UCSD-AML1 (cell line): ENCODE data around the gene HGS.

Source experiments
- DNase-seq: peaks from one replicate; lab custom pipeline; 2025; ENCODE audit not compliant: unreplicated experiment; lab: John Stamatoyannopoulos, UW

The HGS gene, protein sequence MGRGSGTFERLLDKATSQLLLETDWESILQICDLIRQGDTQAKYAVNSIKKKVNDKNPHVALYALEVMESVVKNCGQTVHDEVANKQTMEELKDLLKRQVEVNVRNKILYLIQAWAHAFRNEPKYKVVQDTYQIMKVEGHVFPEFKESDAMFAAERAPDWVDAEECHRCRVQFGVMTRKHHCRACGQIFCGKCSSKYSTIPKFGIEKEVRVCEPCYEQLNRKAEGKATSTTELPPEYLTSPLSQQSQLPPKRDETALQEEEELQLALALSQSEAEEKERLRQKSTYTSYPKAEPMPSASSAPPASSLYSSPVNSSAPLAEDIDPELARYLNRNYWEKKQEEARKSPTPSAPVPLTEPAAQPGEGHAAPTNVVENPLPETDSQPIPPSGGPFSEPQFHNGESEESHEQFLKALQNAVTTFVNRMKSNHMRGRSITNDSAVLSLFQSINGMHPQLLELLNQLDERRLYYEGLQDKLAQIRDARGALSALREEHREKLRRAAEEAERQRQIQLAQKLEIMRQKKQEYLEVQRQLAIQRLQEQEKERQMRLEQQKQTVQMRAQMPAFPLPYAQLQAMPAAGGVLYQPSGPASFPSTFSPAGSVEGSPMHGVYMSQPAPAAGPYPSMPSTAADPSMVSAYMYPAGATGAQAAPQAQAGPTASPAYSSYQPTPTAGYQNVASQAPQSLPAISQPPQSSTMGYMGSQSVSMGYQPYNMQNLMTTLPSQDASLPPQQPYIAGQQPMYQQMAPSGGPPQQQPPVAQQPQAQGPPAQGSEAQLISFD

DNA sequence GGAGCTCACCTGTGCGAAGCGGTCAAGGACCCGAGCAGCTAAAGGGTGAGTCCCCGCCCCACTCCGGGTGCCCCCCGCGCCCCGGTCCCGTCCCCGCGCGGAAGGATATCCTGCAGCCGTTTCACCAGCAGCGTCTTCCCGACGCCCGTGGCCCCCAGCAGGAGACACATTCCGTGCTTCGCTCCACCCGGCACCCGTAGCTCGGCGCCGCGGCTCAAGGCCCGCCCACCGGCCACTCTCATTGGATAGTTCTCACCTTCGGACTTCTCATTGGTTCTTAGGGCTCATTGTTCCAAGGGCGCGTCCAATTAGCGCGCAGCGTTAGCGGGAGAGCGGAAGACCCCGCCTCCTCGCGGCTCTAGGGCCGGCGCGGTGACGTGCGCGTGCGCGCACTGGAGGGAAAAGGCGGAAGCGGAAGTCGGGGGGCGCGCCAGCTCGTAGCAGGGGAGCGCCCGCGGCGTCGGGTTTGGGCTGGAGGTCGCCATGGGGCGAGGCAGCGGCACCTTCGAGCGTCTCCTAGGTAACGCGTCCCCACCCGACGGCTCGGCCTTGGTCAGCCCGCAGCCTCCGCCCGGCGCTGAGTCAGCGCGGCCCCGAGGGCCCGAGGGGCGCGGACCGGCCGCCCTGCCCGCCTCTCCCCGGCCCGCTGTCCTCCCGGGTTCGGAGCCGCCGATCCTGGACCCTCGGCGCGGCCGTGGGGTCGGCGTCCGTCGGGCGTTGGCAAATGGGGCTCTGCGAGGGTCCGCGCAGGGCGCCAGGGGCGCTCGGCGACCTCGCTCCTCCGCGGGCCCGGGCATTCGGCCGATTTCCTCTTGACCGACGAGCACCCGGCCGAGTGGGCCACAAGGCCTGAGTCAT, at the start of gene HGS, which contains the start of gene ARL16:
Gene HGS (plus strand): TSS at position 428 of the 858 bp plus-strand sequence. CDS start 56 bp downstream, at position 484.
Gene ARL16 (minus strand): TSS at position 214 of the 858 bp plus-strand sequence. CDS start 44 bp downstream, at position 170.
- DNase-seq: peak; percentile 99

DNA sequence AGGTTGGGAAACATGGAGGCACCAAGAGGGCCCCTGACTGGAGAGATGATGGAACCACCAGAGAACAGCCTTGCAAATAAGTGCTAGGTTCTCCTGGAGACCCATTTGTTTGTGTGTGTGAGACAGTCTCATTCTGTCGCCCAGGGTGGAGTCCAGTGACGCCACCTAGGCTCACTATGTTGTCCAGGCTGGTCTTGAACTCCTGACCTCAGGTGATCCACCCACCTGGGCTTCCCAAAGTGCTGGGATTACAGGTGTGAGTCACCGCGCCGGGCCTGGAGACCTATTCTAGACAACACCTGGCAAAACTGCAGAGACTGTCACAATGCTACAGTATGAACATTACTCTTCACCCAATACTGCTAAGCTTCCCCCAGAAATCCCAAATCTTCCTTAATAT, 48.4 kb upstream of the HGS start:
- no peak for DNase-seq

DNA sequence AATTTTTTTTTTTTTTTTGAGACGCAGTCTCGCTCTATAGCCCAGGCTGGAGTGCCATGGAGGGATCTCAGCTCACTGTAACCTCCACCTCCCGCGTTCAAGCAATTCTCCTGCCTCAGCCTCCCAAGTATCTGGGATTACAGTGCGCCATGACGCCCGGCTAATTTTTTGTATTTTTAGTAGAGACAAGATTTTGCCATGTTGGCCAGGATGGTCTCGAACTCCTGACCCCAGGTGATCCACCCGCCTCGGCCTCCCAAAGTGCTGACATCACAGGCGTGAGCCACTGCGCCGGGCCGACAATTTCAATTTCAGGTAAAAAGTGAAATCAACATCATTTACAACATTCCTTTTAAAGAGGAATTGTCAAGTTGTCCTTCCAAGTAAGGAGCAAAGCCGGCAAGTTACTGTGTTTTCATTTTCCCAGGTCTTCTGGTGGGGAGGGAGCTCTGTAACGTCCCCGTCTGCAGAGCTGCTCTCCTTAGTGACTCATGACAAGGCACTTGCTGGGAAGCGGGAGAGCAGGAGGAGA, 47.8 kb upstream of the HGS start:
- DNase-seq: no peak

DNA sequence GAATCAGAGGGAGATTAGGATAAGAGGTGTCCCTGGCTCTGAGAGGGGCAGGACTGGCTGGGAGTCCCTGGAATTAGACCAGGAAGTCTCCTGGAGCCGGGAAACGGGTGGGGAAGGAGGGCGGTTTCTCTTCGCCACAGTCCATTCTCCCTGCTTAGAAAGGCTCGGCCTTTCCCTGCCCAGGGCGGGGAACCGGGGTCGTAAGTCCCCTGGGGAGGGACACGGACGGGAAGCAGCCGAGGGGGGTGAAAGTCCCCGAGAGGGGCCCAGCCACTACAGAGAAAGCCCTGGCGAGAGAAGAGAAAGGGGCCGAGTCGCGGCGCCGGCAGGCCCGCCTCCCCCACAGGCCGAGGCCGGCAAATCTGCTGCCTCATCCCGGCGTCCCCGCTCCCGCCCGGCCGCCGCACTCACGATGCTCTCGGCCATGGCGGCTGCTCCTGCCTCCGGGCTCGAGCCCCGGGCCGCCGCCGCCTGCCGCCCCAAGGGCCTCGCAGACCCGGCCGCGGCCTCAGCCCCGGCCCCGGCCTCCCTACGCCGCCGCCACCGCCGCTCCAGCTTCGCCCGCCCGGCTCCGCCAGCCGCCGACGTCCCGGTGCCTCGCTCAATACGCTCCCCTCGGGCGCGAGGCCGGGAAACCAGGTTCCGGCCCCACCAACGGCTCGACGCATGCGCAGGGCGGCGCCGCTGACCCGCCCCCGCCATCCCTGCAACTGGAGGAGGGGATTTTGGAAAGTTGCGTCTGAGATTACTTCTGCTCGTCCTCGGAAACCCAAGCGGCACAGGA, 47.1 kb upstream of the HGS start, which contains the start of the genes NPLOC4 and TSPAN10:
Gene NPLOC4 (minus strand): TSS at position 608 of the 784 bp plus-strand sequence. CDS start 182 bp downstream, at position 426.
Gene TSPAN10 (plus strand): TSS at position 692 of the 784 bp plus-strand sequence. CDS start 5,217 bp downstream, outside the sequence.
- peak; percentile 88 for DNase-seq

DNA sequence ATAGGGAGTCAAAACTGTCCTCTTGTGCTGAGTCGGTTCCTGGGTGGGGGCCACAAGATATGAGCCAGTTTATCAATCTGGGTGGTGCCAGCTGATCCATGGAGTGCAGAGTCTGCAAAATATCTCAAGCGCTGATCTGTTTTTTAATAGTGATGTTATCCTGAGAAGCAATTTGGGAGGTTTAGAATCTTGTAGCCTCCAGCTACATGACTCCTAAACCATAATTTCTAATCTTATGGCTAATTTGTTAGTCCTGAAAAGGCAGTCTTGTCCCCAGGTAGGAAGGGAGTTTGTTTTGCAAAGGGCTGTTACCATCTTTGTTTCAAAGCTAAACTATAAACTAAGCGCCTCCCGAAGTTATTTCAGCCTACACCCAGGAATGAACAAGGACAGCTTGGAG, 45.1 kb upstream of the HGS start:
- no peak for DNase-seq

DNA sequence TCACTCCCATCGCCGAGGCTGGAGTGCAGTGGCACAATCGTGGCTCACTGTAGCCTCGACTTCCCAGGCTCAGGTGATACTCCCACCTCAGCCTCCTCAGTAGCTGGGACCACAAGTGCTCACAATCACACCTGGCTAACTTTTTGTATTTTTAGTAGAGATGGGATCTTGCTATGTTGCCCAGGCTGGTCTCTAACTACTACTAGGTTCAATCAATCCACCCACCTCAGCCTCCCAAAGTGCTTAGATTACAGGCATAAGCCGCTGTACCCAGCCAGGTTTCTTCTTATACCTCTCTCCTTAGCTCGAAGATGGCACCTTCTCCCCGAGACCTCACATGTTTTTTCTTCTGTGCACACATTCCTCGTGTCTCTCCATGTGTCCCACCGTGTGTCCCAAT, 43.8 kb upstream of the HGS start:
- DNase-seq: no peak

DNA sequence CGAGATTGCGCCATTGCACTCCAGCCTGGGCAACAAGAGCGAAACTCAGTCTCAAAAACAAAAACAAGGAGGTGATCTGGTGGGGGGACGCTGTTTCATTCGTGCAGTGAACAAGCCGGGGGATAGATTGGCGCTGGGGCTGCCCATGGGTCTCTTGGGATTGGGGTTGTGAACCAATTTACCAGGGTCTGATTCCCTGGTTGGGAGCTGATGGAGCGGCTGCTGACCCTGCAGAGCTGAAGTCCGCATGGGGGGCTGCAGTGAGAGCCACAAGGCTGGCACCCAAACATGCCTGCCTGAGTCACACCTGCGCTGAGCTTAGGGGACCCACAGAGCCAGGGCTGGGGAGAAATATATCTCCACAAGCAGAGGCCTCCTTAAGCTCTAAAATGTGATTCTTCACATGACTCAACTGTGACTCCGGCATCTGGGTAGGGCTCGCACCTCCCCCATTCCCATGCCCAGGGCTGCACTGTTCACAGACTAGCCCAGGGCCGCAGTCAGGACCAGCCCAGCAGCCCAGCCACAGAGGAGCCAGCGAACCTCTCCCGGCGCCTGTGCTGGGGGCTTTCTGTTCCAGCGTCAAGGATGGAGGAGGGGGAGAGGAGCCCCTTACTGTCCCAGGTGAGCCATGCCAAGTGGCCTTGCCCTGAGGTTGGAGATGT, 41.9 kb upstream of the HGS start:
- DNase-seq: no peak

DNA sequence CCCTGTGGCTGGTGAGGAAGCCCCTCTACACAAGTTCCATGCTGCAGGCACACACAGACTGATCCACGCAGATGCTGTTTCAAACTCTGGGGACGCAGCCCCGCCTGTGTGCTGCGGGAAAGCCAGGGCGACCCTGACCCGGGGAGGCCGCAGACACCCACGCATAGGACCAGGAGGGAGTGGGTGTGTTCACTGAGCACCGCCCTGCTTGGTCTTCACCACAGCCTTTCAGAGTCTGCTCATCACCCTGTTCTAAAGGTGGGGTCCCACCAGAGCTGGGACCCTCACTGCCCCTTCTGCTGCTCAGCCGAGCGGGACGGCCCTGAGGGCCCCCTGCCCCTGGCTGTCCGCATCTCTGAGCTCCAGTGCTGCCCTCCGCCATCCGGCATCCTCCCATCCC, 39.3 kb upstream of the HGS start:
- no peak for DNase-seq

DNA sequence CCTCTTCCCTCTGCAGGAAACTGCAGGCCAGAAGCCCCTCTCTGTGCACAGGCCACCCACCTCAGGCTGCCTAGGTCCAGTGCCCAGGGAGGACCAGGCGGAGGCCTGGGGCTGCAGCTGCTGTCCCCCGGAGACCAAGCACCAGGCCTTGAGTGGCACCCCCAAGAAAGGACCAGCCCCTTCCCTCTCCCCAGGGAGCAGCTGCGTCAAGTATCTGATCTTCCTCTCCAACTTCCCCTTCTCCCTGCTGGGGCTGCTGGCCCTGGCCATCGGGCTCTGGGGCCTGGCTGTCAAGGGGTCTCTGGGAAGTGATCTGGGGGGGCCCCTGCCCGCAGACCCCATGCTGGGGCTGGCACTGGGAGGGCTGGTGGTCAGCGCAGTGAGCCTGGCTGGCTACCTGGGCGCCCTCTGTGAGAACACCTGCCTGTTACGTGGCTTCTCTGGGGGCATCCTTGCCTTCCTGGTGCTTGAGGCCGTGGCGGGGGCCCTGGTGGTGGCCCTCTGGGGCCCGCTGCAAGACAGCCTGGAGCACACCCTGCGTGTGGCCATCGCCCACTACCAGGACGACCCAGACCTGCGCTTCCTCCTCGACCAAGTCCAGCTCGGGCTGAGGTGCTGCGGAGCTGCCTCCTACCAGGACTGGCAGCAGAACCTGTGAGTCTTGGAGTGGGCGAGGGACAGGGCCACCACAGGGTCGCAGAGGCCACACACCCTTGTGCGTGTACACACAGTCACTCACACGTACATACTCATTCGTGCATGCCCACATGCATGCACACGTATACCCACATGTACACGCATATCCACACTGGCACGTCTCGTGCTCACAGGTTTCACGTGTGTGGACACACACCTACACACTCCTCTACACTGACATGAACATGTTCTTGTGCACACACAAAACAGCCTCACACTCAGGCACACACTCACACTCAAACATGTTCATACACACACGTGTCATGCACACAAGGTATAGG, 38.5 kb upstream of the HGS start:
- DNase-seq: no peak

DNA sequence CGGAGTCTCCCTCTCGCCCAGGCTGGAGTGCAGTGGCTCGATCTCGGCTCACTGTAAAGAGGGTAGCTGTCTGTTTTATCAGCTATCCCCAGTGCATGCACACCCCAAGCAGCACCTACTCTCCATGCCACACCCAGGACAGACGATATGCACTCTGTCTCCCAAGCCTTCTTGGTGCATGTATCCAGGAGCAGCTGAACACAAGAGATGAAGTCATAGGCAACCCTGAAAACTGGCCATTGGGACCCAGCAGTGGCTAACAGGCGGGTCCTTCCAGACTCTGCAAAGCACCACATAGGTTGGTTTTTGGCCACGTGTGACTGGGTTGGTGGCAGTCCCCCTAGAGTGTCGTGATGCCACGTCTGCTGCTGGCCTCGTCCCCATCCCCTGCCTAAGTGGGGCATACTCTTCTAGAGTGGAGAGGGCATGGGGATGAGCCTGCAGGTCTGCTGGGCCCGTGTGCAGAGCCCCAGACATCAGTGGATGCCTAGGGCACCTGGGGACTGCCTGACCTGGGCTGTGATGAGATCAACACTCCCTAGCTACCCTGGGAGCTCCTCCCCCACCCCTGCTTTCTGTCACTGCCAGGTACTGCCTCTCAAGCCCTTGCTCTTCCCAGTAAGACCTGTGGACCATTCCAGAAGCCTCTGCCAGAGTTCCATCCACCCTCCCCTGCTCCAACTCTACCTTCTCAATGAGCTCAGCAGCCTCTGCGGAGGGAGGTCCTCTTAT, 36.8 kb upstream of the HGS start:
- DNase-seq: no peak

DNA sequence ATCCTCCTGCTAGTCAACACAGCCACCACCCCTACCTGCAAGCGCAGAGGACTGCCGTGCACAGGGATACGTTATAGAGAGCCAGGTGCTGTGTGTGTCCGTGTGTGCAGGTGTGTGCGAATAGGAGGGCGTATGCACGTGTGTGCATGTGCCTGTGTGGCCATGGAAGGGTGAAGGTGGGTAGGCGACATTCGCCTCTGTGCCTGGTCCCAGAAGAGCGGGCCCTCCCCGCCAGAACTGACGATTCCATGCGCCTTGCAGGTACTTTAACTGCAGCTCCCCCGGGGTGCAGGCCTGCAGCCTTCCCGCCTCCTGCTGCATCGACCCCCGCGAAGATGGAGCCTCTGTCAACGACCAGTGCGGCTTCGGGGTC, 36.2 kb upstream of the HGS start:
- no peak for DNase-seq

DNA sequence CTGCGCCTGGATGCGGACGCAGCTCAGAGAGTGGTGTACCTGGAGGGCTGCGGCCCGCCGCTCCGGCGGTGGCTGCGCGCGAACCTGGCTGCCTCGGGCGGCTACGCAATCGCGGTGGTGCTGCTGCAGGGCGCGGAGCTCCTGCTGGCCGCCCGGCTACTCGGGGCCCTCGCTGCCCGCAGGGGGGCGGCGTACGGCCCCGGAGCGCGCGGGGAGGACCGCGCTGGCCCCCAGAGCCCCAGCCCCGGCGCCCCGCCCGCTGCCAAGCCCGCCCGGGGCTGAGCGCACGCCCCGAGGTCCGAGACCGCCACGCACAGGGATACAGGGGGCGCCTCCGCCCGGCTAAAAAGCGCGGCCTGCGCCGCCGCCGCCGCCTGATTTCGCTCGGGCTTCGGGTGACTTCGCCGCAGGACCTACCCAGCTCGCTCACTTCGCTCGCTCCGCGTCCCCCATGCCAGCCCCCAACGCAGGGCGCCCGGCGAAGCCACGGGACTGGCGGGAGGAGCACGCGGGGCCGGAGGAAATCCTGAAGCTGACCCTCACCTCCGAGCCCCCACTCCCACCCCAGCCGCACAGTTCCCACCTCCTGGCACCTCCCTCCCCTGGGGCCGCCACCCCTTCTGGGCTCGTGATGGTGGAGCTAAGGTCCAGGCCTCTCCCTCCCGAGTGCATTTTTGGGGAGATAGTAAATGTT, 35.7 kb upstream of the HGS start:
- no peak for DNase-seq

DNA sequence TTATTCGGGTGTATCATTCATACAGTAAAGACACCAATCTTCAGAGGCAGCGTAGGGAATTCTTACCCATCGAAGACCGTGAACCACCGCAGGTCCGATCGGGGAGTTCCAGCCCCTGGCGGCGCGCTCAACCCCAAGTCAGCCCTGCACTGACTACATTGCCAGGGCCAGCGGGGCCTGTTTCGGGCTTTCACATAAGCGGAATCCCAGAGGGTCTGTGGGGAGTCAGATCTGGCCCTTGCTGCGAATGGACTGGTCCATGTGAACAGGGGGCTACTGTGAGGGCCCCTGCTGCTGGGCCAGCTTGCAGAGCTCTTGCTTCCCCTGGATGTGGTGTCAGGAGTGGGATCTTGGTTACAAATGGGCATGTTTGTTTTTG, 35.1 kb upstream of the HGS start:
- no peak for DNase-seq

DNA sequence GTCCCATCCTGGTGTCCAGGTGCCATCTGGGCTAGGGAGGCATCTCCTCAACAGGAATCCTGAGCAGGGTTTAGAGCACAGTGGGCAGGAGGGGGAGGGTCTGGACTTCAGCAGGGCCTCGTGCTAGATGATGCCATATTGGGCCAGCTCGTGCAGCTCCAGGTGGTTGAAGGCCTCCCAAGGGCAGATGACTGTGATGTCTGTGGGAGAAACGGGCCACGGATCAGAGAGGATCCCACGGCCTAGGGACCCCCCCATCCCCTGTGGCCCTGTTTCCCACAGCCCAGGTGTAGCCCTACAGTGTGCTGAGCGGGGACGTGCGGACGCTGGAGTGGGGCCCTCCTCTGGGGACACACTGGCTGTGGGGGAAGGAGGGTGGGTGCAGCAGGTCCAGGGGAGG, 32.9 kb upstream of the HGS start:
- DNase-seq: no peak

DNA sequence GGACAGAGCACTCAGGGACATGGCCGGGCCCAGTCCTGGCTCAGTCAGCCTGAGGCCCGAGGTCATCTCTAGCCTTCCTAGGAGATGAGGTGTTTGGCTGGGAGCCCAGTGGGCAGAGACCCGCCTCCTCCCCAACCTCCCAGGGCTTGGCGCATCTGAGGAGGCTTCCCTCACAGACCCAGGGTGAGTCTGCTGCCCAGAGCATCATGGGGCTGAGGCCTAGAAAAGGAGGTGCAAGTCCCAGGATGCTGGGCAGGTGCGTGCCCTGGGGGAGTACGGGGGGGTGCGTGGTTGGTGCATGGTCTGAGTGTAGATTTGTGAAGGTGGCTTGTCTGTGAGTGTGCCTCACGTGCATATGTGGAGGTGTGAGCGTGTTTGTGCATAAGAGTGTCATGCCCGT, 32.1 kb upstream of the HGS start:
- DNase-seq: no peak

DNA sequence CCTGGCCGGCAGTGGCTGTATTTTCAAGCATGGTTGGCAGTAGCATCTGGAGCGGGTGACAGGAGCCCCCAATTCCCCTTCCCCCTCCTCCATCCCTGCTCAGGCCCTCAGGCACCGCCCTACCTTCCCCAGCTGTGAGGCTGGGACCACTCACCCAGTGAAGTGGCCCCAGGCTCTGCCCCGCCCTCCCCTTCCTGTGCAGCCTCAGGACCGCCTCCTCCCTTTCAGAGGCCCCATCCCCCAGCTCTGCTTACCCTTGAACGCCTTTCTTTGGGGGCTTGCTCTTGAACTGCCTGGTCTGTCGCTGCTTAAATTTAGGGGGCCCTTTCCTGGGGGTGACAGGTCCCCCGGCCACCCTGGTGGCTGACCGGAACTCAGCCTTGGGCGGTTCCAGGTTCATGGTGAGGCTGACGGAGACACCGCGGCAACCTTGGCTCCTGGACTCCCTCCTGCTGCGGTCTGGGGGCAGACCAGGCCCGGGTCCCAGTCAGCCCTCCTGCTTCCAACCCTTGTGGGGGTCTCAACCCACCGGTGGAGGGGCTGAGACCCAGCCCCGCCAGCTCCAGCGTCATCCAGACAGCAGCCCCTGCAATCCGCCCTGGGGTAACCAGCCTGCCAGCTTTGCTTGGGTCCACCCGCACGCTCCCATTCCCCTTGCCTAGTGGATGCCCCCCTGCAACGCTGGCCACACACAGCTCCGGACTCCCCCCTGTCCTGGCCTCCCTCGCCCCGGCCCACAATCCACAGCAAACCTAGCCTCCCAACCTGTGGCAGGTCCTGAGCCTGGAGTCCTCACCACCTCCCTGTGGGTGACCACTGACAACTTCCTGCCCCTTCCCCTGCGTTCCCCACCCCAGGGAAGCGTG, 30.7 kb upstream of the HGS start:
- DNase-seq: peak; percentile 47
